ENCODE data around the gene GAL3ST3.
"Not testable (repeated sequence)": the region's sequence is repeated elsewhere in the genome, so short reads cannot be mapped to it uniquely, and the experiment has no call there.

GAL3ST3 gene, protein sequence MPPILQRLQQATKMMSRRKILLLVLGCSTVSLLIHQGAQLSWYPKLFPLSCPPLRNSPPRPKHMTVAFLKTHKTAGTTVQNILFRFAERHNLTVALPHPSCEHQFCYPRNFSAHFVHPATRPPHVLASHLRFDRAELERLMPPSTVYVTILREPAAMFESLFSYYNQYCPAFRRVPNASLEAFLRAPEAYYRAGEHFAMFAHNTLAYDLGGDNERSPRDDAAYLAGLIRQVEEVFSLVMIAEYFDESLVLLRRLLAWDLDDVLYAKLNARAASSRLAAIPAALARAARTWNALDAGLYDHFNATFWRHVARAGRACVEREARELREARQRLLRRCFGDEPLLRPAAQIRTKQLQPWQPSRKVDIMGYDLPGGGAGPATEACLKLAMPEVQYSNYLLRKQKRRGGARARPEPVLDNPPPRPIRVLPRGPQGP

DNA sequence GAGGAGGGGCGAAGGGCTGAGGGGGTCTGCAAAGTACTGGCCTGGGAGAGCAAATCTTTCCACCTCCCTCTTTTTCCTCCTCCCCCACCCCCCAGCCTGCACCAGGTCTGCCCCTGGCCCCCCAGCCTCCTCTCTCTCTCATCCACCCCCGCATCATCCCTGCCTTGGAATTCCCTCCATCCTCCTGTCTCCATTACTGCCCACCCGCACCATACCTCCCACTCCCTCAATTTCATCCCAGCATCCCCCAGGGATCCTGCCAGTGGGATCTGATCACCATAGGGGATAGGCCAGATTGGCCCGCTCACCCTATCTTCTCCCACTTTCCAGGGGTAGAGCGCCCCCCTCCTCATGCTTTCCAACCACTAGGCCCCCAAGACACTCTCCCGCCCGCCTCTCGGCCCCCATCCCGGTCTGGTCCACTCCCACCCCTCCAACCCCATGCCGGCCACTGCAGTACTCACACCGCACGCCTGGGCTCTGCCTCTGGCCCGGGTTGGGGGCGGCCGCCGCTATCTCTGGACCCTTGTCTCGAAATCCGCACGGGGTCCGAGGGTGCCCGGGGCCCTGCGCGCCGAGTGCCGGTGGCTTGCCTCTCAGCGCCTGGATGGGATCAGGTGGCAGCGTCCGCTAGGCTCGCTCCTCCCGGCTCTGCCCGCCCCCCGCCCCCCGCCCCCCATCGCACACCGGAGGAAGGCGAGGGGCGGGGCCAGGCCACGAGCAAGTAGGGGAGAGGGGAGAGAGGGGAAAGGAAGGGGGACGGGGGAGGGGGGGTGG is at the start of gene GAL3ST3:
Gene GAL3ST3, minus strand, starts transcription at position 615 of the 777 bp plus-strand sequence. CDS start 3,746 bp downstream, outside the sequence.
- FAIRE-seq, result no peak

DNA sequence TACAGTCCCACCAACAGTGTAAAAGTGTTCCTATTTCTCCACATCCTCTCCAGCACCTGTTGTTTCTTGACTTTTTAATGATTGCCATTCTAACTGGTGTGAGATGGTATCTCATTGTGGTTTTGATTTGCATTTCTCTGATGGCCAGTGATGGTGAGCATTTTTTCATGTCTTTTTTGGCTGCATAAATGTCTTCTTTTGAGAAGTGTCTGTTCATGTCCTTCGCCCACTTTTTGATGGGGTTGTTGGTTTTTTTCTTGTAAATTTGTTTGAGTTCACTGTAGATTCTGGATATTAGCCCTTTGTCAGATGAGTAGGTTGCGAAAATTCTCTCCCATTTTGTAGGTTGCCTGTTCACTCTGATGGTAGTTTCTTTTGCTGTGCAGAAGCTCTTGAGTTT is 43.2 kb upstream of the GAL3ST3 start:
- not testable (repeated sequence) for FAIRE-seq

DNA sequence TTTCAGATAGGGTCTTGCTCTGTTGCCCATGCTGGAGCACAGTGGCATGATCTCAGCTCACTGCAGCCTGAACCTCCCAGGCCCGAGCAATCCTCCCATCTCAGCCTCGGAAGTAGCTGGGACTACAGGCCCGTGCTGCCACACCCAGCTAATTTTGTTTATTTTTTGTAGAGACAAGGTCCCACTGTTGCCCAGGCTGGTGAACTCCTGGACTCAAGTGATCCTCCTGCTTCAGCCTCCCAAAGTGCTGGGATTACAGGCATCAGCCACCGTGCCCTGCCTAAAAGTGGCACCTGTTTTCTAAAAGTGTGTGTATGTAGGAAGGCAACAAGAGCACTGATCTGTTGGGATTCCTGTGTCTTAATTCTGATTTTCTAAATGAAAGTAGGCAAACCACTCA is 41.3 kb upstream of the GAL3ST3 start:
- no peak for FAIRE-seq

DNA sequence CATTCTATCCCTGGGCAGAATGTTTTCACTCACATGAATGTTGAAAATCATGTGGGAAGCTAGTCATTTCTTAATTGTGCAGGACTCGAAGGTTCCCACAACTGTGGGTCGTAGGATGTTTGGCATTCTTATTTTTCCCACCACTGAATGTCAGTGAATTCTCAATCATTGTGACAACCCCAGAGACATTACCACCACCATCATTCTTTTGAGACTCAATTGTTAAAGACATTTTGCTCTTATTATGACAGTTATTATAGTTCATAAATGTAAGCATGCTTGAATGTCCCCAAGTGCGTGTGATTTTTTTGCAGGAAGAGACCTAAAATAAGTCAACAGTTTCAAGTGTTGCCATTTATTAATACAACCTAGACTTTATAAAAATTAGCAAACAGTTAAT is 40.1 kb upstream of the GAL3ST3 start:
- FAIRE-seq, result no peak

DNA sequence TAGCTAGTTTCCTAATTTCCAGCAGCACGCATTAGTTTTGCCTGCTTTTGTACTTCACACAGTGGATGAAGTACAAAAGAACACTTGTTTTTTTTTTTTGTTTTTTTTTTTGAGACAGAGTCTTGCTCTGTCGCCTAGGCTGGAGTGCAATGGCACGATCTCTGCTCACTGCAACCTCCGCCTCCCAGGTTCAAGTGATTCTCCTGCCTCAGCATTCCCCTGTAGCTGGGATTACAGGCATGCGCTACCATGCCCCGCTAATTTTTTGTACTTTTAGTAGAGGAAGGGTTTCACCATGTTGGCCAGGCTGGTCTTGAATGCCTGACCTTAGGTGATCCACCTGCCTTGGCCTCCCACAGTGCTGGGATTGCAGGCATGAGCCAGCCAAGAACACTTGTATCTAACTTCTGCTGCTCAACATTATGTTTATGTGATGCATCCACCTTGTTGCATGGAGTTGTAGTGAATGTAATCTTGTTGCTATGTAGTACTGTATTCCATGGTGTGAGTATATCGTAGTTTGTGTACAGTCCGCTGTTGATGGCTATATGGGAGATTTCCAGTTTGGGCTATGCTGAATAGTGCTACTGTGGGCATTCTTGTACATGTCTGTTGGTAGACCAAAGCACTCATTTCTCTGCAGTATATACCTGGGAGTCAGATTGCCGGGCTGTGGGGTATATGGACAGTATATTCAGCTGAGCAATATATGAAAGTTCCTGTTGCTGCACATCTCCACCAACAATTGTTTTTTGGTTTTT is 38.4 kb upstream of the GAL3ST3 start:
- no peak for FAIRE-seq

DNA sequence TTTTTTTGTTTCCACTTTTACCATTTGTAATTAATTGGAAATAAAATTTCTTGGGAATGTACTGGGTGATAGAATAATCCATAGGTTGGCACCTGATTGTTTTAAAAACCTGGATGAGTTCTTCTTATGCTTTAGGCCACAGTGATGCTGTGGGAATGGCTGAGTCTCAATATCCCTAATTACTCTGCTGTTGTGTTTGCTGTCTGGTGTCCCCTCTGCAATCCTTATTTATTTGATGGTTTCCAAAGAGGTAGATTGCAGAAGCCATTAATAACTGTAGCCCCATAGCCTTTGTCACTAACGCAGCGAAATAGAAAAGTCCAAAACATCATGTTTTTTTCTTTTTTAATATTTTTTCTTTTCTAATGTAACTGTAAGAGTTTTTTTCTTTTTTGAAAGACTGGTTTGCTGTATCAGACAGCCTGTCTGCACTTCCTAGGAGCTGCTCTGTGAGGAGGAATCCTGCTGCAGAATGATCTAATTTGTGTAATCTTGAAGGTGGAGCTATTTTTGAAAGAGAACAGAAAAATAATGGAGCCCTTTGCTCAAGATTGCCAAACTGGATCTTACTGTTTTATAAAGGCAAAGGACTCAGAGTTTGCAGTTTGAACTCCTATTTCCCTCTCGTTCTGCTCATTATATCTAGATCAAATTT is 36.0 kb upstream of the GAL3ST3 start:
- FAIRE-seq, result no peak

DNA sequence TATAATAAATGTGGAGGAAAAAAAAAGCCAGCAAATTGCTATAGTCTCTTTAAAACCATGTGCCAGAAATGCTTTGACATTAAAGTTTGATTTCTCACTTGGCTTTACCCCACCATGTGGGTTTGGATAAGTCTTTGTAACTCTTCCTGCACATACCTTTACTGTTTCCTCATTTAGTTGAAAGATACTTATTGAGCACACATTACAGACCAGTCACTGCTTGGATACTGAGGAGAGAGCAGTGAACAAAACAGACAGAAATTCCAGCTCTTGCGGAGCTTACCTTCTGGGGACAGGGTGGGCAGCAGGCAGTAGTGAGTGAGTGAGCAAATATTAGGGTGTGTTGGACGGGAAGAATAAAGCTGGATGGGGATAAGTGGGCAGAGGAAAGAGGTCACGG is 34.8 kb upstream of the GAL3ST3 start:
- FAIRE-seq, result no peak

DNA sequence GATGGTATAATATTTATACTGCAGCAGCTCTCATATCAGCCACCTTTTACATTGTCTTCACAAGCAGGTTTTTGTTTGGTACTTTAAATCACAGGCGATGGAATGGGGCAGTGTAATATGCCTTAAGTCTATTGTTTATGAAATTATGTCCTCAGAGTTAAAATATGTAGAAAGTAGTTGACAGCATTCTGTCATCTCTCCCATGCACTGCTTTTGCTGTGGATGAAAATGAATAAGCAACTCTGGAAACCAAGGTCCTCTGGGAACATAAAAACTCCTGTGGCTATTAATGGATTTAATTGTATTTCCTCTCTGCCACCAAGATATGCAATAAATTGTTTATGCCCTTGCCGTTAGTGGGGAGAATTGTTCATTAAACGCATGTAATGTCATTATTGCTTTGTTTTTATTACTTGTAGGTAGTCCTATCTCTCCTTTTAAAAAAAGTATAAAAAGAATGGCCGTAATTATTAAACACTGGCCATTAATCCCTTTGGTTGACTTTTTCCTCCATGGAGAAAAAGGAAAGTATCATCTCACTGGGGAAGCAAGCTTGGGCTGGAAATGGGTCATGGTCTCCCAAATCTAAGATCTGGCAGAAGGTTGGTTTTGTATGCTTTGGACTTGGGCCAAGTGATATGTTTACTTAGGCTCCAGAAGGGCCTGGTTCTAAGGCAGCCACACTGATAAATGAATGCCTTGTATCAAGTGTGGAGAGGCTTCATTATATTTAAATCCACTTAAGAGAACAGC is 34.2 kb upstream of the GAL3ST3 start:
- FAIRE-seq, result no peak

DNA sequence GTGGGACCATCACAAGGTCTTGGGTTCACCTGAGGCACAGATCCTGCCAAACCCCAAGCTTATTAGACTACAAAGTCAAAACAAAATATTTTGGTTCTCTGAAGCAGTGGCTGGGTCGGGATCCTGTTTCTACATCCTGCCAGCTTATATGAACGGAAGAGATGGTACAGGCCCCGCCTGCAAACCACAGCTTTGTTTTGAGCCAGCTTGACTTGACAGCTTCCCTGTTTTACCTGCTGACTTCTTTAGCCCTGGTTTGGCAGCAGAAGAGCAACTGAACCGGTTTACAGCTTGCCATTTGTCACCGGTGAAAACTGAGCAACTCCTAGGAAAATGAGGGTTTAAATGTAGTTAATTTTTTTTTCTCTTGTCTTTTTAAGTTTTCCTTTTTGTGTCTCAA is 32.5 kb upstream of the GAL3ST3 start:
- FAIRE-seq, result no peak

DNA sequence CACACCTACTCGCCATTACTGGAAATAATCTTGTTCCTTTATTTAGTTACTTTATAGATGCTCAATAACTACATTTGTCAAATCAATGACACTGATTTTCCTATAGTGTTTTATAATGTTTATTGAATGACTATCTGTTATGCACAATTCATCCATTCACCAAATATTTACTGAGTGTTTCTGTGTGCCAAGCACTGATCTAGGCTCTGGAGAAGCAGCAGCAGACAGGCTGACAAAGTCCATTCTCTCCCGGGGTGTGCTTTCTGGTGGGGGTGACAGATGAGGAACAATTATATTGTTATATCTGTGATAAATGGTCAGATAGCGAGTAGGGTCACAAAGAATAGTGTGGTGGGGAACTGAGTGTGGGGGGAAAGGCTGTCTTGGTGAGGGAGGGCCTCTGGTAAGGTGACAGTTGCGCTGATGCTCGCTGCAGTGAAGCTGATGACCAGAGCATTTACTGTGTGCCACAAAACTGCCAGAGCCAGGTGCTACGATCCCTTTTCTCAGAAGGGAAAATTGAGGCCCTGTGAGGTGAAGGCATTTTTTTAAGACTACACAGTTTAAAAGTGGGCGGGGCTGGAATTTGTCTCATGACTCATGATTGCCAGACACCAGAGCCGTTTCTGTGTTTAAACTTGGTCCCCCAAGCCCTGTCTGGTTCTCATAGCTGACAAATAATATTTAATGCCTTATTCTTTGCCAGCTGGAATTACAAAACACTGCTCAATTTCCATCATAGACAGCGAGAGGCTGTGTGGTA is 31.3 kb upstream of the GAL3ST3 start:
- FAIRE-seq, result no peak

DNA sequence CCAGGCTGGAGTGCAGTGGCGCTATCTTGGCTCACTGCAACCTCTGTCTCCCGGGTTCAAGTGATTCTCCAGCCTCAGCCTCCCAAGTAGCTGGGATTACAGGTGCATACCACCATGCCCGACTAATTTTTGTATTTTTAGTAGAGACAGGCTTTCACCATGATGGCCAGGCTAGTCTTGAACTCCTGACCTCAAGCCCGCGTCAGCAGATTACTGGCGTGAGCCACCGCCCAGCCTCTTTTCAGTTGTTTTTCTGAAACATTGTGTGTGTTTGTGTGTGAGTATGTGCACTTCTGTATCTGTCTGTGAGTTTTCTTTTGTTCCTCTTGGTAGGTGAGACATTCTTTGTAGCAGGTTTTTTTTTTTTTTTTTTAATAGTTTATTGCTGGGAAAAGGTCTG is 30.0 kb upstream of the GAL3ST3 start:
- FAIRE-seq, result not testable (repeated sequence)

DNA sequence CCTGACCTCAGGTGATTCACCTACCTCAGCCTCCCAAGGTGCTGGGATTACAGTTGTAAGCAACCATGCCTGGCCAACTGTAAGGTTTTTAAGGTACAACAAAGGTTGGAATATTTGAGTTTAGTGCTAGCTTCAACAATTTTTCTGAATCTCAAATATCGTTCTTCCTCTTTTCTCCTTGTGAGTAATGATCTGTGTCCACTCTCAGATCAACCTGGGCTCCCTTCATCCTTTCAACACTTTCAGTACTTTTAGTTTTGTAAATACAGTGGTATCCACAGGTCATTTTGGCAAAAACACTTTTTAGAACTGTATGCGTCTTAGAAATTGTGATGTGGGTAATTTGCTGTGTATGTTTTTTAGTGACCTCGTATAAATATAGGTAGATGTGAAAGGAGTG is 29.0 kb upstream of the GAL3ST3 start:
- no peak for FAIRE-seq

DNA sequence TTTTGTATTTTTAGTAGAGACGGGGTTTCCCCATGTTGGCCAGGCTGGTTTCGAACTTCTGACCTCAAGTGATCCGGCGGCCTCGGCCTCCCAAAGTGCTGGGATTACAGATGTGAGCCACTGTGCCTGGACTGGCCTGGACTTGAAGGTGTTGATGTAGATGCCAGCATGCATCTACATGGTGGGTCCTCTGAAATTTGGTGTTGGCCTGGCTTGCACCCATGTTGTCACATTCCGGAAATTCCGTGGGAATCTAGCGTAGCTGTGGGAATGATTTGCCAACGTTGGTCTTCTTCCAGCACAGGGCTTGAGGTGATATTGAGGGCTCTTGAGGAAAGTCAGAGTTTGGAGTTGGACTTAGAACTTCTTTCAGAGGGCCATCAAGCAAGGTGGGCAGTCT is 27.6 kb upstream of the GAL3ST3 start:
- FAIRE-seq, result no peak

DNA sequence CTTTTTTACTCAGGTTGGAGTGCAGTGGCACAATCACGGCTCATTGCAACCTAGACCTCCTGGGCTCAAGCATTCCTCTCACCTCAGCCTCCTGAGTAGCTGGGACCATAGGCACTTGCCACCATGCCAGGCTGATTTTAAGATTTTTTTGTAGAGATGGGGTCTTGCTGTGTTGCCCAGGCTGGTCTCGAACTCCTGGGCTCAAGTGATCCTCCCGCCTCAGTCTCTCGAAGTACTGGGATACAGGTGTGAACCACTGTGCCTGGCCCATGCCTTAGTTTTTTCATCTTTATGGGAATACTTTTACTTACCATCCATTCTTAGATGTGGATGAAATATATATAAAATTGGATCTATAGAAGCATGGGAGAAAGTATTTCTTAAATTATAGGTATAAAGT is 26.3 kb upstream of the GAL3ST3 start:
- FAIRE-seq, result no peak

DNA sequence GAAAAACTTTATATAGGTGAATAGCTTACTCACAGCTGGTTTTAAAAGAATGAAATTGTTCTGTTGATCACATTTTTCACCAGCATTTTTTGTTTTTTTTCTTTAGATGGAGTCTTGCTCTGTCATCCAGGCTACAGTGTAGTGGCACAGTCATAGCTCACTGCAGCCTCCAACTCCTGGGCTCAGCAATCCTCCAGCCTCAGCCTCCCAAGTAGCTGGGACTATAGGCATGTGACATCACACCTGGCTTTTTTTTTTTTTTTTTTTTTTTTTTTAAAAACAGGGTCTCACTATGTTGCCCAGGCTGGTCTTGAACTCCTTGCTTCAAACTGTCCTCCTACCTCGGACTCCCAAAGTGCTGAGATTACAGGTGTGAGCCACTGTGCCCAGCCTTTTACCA is 24.7 kb upstream of the GAL3ST3 start:
- FAIRE-seq, result no peak

DNA sequence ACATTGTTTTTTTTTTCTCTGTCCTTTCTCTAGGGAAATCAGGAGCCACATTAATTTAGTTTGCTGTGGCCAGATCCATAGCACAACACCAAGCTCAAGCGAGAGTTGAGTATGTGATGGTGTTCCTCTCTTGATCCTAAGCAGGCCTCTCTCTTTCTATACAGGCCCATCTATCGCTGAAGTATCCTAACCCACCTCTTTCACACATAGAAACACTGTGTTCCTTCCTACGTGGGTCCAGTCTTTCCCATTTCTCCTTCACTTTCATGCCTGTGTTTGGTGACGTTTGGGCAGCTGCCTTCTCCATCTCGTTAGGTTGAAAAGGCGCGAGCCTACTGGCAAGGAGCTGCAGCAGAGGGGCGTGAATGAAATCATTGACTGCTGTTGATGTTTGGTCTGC is 23.6 kb upstream of the GAL3ST3 start:
- no peak for FAIRE-seq

DNA sequence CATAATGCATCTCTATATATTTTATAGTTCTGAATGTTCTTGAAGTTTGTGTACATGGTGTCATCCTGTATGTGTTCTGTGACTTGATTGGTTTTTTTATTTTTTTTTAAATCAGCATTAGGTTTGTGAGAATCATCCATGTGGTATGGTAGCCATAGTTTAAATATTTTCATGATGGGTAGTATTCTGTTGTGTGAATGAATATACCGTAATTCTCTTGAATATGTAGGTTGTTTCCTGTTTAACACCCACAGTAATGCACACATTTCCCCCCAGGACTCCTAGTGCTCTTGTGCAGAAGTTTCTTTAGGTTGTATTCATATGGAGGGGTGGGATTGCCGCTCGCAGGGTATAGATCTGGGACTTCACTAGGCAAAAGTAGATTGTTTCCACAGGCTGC is 23.1 kb upstream of the GAL3ST3 start:
- FAIRE-seq, result no peak

DNA sequence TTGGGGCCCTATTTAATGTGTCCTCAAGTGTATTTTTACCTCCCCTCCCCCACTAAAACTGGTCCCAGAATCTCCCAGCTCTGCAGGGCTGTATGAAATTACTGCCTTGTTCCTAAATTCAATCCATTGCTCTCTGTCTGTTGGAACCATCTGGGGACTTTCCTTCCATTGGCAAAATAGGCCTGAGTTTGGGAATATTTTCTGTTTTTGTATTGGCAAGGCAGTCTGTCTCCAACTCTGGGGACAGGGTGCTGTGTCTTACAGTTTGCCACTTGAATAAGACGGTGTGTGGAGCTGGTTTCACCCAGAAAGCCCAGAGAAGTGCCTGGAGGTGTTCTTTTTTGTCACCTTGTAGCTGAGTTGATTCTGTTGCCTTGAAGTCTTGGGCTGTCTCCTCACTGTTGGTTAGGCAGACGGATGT is 22.4 kb upstream of the GAL3ST3 start:
- no peak for FAIRE-seq

DNA sequence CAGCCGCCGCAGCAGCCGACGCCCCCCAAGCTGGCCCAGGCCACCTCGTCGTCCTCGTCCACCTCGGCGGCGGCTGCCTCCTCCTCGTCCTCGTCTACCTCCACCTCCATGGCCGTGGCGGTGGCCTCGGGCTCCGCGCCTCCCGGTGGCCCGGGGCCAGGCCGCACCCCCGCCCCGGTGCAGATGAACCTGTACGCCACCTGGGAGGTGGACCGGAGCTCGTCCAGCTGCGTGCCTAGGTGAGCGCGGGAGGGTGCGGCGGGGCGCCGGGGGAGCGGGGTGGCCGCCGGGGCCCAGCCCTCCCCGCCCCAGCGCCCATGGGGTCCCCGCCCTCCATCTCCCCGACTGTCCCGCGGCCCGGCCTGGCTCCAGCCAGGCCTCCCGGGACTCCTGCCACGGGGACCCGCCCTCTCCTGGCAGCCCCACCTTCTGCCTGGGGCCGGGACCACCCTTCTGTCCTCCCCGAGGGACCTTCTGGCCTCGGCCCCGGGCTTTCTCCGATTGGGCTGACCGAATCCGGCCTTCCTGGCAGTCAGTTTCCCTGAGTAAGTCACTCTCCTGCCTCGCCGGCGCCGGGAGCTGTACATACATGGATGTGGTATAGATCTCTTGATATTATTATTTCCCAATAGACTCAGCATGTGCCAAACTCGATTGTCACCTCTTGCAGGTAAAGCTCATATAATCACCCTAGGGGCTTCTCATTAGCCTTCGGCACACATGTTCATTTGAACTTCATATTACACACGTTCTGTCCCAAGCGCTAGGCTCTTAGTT is 21.8 kb upstream of the GAL3ST3 start:
- no peak for FAIRE-seq
